SK-N-SH (cell line): ENCODE measurements around the gene SCARB2. TPM values are rescaled to one million over a fixed set of nuclear protein-coding genes. Genes with fewer than 3 reads are reported as not detected.

ENCODE experiments used
- CTCF ChIA-PET: fragments of 300-600, 350-600 bp; formaldehyde crosslinking; extraction: SDS; loops from one replicate; lab custom pipeline; 2021; lab: Yijun Ruan, JAX
- POLR2A ChIA-PET: fragments of 350-600 bp; sonication (Branson Sonifier 250); formaldehyde crosslinking; extraction: SDS; loops from one replicate; lab custom pipeline; 2020; ENCODE audit warnings: antibody characterized with exemption, inconsistent platforms; lab: Yijun Ruan, JAX
- DNase-seq: peaks from one replicate; pipeline ENCODE4 v3.0.0; 2012
- H2AFZ ChIP-seq: fragments of 200-600 bp; sonication (generic); 2 replicates; pipeline ENCODE4 v1.8.1; 2016; ENCODE audit warnings: antibody characterized with exemption, mild to moderate bottlenecking, low read depth
- H3F3A ChIP-seq: fragments of 200-600 bp; sonication (generic); replicated peaks from 2 replicates; pipeline ENCODE3; 2016; ENCODE audit warnings: antibody characterized with exemption, mild to moderate bottlenecking; ENCODE audit not compliant: insufficient read depth
- H3K27ac ChIP-seq, 2 experiments: fragments of 200-500 bp in 1 of 2; fragments of 200-600 bp in 1 of 2; sonication (Bioruptor generic) in 1 of 2; sonication (generic), shearing (Covaris generic) in 1 of 2; 2 replicates each; pipeline versions ENCODE4 v1.5.1 to v1.6.1; 2014 to 2016; ENCODE audit warnings: low read depth in 2 of 2, inconsistent platforms in 1 of 2, low read length in 1 of 2, mild to moderate bottlenecking in 1 of 2, mixed read lengths in 1 of 2
- H3K27me3 ChIP-seq: fragments of 200-600 bp; sonication (generic), shearing (Covaris generic); 2 replicates; pipeline ENCODE4 v1.6.1; 2016; ENCODE audit warnings: mixed run types; ENCODE audit not compliant: insufficient read depth
- H3K36me3 ChIP-seq, 2 experiments: fragments of 200-500 bp in 1 of 2; fragments of 200-600 bp in 1 of 2; sonication (Bioruptor generic) in 1 of 2; sonication (generic) in 1 of 2; replicated peaks in 1 of 2; 2 replicates each; pipeline versions ENCODE3 to v1.5.1; 2014 to 2016; ENCODE audit warnings: low read length in 1 of 2, mild to moderate bottlenecking in 1 of 2; ENCODE audit not compliant: insufficient read depth in 2 of 2, control insufficient read depth in 1 of 2
- H3K4me1 ChIP-seq, 2 experiments: fragments of 200-500 bp in 1 of 2; fragments of 200-600 bp in 1 of 2; sonication (Bioruptor generic) in 1 of 2; sonication (generic), shearing (Covaris generic) in 1 of 2; 2 replicates each; pipeline versions ENCODE4 v1.5.1 to v1.6.1; 2014 to 2016; ENCODE audit warnings: low read depth in 1 of 2, low read length in 1 of 2, mixed run types in 1 of 2; ENCODE audit not compliant: insufficient read depth in 2 of 2, control insufficient read depth in 1 of 2
- H3K4me2 ChIP-seq: fragments of 200-600 bp; sonication (generic), shearing (Covaris generic); 2 replicates; pipeline ENCODE4 v1.6.1; 2017; ENCODE audit warnings: mixed run types
- H3K4me3 ChIP-seq, 2 experiments: fragments of 200-500 bp in 1 of 2; fragments of 200-600 bp in 1 of 2; sonication (Bioruptor generic) in 1 of 2; sonication (generic), shearing (Covaris generic) in 1 of 2; 2 replicates each; pipeline versions ENCODE4 v1.5.1 to v1.8.1; 2014 to 2016; ENCODE audit warnings: low read depth in 2 of 2, inconsistent platforms in 1 of 2, low read length in 1 of 2, mild to moderate bottlenecking in 1 of 2, mixed read lengths in 1 of 2, moderate library complexity in 1 of 2
- H3K79me2 ChIP-seq: fragments of 200-600 bp; sonication (generic); 2 replicates; pipeline ENCODE4 v1.8.1; 2017; ENCODE audit warnings: mild to moderate bottlenecking; ENCODE audit not compliant: insufficient read depth
- H3K9ac ChIP-seq: fragments of 200-600 bp; sonication (generic); 2 replicates; pipeline ENCODE4 v1.6.1; 2017; ENCODE audit warnings: mixed run types
- H3K9me2 ChIP-seq: fragments of 200-600 bp; sonication (generic); 2 replicates; pipeline ENCODE4 v1.6.1; 2017; ENCODE audit warnings: mixed run types
- H3K9me3 ChIP-seq: fragments of 200-600 bp; sonication (generic); 2 replicates; pipeline ENCODE4 v1.6.1; 2017; ENCODE audit warnings: mixed run types, mild to moderate bottlenecking, moderate library complexity
- H4K20me1 ChIP-seq: fragments of 200-600 bp; sonication (generic); 2 replicates; pipeline ENCODE4 v1.6.1; 2017; ENCODE audit warnings: mild to moderate bottlenecking, mixed run types; ENCODE audit not compliant: insufficient read depth
- CHD2 ChIP-seq: fragments of 150-350 bp; IDR thresholded peaks from 2 replicates; pipeline ENCODE4 v1.6.1; 2018; ENCODE audit warnings: low read length; ENCODE audit not compliant: partially characterized antibody
- ELF1 ChIP-seq: IDR thresholded peaks from 2 replicates; pipeline ENCODE4 v1.4.0; 2012
- EZH2phosphoT487 ChIP-seq: fragments of 200-600 bp; sonication (generic); IDR thresholded peaks from 2 replicates; pipeline ENCODE4 v1.6.1; 2017; ENCODE audit warnings: low read depth, mixed run types, mild to moderate bottlenecking, antibody characterized with exemption, moderate library complexity, borderline replicate concordance
- FOXJ3 ChIP-seq: sonication (generic); formaldehyde crosslinking; IDR thresholded peaks from 2 replicates; pipeline ENCODE4 v1.5.1; 2020; ENCODE audit warnings: mild to moderate bottlenecking, missing genetic modification reagents
- FOXM1 ChIP-seq: IDR thresholded peaks from 2 replicates; pipeline ENCODE4 v1.4.0; 2012; ENCODE audit warnings: low read depth, mild to moderate bottlenecking
- GATA2 ChIP-seq: sonication (generic); formaldehyde crosslinking; IDR thresholded peaks from 2 replicates; pipeline ENCODE4 v1.5.0; 2020; ENCODE audit warnings: mild to moderate bottlenecking, missing genetic modification reagents
- JUND ChIP-seq: IDR thresholded peaks from 2 replicates; pipeline ENCODE4 v1.4.0; 2012
- MXI1 ChIP-seq: IDR thresholded peaks from 2 replicates; pipeline ENCODE4 v1.6.1; 2012; ENCODE audit warnings: mild to moderate bottlenecking, low read depth, low read length, improper control_type of control experiment
- RCOR1 ChIP-seq: fragments of 150-350 bp; IDR thresholded peaks from 2 replicates; pipeline ENCODE4 v1.6.1; 2017; ENCODE audit warnings: antibody characterized with exemption, low read length
- SIN3A ChIP-seq: IDR thresholded peaks from 2 replicates; pipeline ENCODE4 v1.6.1; 2012; ENCODE audit warnings: low read depth, mild to moderate bottlenecking, low read length, moderate library complexity, borderline replicate concordance
- TCF12 ChIP-seq: IDR thresholded peaks from 2 replicates; pipeline ENCODE4 v1.4.0; 2012
- YY1 ChIP-seq: IDR thresholded peaks from 2 replicates; pipeline ENCODE4 v1.4.0; 2012; ENCODE audit warnings: low read depth, mild to moderate bottlenecking
- WGBS: methylation state at CpG from one replicate; pipeline ENCODE4 v1.1.6; 2017; ENCODE audit warnings: low lambda C conversion rate; 5-methylcytosine and 5-hydroxymethylcytosine counted together
- polyA plus RNA-seq, 3 experiments: library from polyadenylated mRNA; depleted of rRNA; stranded (reverse); fragments of >200 nt; gene quantifications; 2 replicates each; pipeline ENCODE4 v1.2.3, GENCODE V29; 2012
- TF ChIP-seq, protein P1 (sequence below): fragments of 150-350 bp; IDR thresholded peaks from 2 replicates; pipeline ENCODE4 v1.6.1; 2017; ENCODE audit warnings: antibody characterized with exemption, low read length, low read depth, borderline replicate concordance
- TF ChIP-seq, protein P2 (sequence below): IDR thresholded peaks from 2 replicates; pipeline ENCODE4 v1.4.0; 2012; ENCODE audit warnings: low read depth
- TF ChIP-seq, protein P3 (sequence below): IDR thresholded peaks from 2 replicates; pipeline ENCODE4; 2012
- TF ChIP-seq, protein P4 (sequence below): fragments of 200-600 bp; sonication (generic); IDR thresholded peaks from 2 replicates; pipeline ENCODE4 v1.6.1; 2017; ENCODE audit warnings: antibody characterized with exemption, mild to moderate bottlenecking, moderate library complexity
- TF ChIP-seq, protein P5 (sequence below): fragments of 150-350 bp; IDR thresholded peaks from 2 replicates; pipeline ENCODE4 v1.6.1; 2016; ENCODE audit warnings: mild to moderate bottlenecking, low read depth, low read length

SCARB2 gene
- polyA plus RNA-seq, 1 of the 3 experiments (the other 2 are of a cell fraction), result 82.6 TPM

DNA sequence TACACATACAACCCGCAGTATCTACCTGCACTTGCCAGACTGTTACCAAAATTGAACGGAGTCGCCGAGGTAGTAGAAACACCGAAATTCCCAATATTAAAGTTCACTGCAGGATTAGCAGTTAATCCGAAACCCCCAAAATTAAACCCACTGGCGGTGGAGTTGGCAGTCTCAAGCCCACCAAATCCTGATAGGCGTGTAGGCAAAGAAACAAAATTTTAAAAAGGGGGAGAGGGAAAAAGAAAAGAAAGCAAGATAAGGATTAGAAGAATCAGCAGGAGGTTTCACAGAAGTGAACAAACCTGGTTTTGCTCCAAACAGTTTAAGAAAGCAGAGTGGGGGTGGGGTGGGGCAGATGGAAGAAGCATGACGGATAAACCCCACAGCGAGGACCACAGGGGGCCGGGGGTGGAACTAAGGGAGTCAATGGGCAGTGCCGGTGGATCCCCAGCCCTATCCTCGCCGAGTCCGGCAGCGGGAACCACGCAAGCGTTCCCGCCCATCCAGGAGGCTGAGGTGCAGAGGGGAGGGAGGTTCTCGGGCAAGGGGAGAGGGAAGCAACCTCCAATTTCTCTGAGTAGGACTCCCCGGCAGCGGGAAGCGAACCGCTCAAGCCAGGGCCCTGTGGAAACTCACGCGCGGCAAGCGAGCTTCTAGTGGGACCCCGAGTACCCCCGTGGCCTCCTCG is 66.0 kb downstream of the SCARB2 start:
- Histone ChIP-seq H3F3A (peaks cover 4% of the 10 kb centered on the region), H3K27ac (peak overlapping the region; percentile 84 to 89)
- ChIA-PET POLR2A (interaction anchor here (1.7 kb wide), 1 partner anchor 158 kb away, joined by 4 read pairs; no protein-coding TSS in a partner anchor), CTCF (interaction anchor here (0.5 to 1.5 kb wide), 3 partner anchors 80 to 845 kb away, joined by 3 read pairs; no protein-coding TSS in a partner anchor)
- no peak for TF ChIP-seq YY1
- peak; percentile 74 for TF ChIP-seq MXI1
- peak; percentile 54 for TF ChIP-seq CHD2
- TF ChIP-seq FOXM1, result no peak
- TF ChIP-seq, protein P1, sequence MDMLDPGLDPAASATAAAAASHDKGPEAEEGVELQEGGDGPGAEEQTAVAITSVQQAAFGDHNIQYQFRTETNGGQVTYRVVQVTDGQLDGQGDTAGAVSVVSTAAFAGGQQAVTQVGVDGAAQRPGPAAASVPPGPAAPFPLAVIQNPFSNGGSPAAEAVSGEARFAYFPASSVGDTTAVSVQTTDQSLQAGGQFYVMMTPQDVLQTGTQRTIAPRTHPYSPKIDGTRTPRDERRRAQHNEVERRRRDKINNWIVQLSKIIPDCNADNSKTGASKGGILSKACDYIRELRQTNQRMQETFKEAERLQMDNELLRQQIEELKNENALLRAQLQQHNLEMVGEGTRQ, result no peak
- TF ChIP-seq, protein P2, sequence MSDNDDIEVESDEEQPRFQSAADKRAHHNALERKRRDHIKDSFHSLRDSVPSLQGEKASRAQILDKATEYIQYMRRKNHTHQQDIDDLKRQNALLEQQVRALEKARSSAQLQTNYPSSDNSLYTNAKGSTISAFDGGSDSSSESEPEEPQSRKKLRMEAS, result peak; percentile 58
- TF ChIP-seq, protein P3, sequence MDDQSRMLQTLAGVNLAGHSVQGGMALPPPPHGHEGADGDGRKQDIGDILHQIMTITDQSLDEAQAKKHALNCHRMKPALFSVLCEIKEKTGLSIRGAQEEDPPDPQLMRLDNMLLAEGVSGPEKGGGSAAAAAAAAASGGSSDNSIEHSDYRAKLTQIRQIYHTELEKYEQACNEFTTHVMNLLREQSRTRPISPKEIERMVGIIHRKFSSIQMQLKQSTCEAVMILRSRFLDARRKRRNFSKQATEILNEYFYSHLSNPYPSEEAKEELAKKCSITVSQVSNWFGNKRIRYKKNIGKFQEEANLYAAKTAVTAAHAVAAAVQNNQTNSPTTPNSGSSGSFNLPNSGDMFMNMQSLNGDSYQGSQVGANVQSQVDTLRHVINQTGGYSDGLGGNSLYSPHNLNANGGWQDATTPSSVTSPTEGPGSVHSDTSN, result no peak
- no peak for TF ChIP-seq RCOR1
- TF ChIP-seq, all 33 proteins: peak for 3
- Histone ChIP-seq H3K4me2 (peak overlapping the region; percentile 95), H3K36me3 (peaks cover 19 to 26% of the 10 kb centered on the region in 2 experiments), H3K9ac (peak overlapping the region; percentile 92), H3K4me1 (peaks cover 4 to 19% of the 10 kb centered on the region in 2 experiments; a peak in 2 of 4 replicates), H3K9me2 (no peaks in the 10 kb centered on the region), H3K79me2 (peaks cover 70% of the 10 kb centered on the region), H3K9me3 (no peaks in the 10 kb centered on the region), H4K20me1 (peaks cover 19% of the 10 kb centered on the region), H3K27me3 (no peaks in the 10 kb centered on the region), H2AFZ (peak overlapping the region; percentile 97), H3K4me3 (peak overlapping the region; percentile 67 to 97)
- DNase-seq, result peak; percentile 84
- WGBS, result under 1% methylated on average over 25 of the region's 31 CpGs

DNA sequence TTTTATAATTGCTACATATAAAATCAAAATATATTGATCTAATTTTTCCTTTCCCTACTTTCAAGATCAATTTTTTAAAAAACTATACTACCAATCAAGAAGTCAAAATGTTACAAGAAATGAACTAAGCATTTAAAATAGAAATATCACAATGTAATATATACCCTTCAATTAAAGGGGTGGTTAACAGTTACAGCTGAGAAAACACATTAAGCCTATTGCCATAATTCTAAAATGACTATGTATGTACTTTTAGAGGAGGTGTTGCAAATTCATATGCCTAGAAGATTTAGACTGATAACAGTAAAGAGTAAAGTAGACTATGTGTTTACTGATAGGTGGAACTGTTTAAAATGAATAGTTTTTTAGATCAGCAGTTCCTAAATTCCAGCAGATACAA is 69.1 kb downstream of the SCARB2 start:
- POLR2A ChIA-PET, result no interaction called here
- CTCF ChIA-PET, result no interaction called here
- H3F3A ChIP-seq, result no peaks in the 10 kb centered on the region
- TF ChIP-seq, protein P4, sequence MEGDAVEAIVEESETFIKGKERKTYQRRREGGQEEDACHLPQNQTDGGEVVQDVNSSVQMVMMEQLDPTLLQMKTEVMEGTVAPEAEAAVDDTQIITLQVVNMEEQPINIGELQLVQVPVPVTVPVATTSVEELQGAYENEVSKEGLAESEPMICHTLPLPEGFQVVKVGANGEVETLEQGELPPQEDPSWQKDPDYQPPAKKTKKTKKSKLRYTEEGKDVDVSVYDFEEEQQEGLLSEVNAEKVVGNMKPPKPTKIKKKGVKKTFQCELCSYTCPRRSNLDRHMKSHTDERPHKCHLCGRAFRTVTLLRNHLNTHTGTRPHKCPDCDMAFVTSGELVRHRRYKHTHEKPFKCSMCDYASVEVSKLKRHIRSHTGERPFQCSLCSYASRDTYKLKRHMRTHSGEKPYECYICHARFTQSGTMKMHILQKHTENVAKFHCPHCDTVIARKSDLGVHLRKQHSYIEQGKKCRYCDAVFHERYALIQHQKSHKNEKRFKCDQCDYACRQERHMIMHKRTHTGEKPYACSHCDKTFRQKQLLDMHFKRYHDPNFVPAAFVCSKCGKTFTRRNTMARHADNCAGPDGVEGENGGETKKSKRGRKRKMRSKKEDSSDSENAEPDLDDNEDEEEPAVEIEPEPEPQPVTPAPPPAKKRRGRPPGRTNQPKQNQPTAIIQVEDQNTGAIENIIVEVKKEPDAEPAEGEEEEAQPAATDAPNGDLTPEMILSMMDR, result no peak
- TF ChIP-seq CHD2 (no peak), EZH2phosphoT487 (no peak), ELF1 (no peak), TCF12 (no peak), RCOR1 (no peak), SIN3A (no peak), JUND (no peak), FOXJ3 (CRISPR knock-in tag) (no peak), GATA2 (CRISPR knock-in tag) (no peak)
- TF ChIP-seq, protein P5, sequence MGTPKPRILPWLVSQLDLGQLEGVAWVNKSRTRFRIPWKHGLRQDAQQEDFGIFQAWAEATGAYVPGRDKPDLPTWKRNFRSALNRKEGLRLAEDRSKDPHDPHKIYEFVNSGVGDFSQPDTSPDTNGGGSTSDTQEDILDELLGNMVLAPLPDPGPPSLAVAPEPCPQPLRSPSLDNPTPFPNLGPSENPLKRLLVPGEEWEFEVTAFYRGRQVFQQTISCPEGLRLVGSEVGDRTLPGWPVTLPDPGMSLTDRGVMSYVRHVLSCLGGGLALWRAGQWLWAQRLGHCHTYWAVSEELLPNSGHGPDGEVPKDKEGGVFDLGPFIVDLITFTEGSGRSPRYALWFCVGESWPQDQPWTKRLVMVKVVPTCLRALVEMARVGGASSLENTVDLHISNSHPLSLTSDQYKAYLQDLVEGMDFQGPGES, result no peak
- TF ChIP-seq, protein P1, result no peak

More for the DNA sequence above, 69.1 kb downstream of the SCARB2 start:
- Histone ChIP-seq H3K9me3 (no peaks in the 10 kb centered on the region), H3K79me2 (peaks cover 97% of the 10 kb centered on the region), H3K4me3 (no peak overlapping the region), H3K4me1 (peaks cover 4 to 16% of the 10 kb centered on the region in 2 experiments; a peak in 2 of 4 replicates), H4K20me1 (peaks cover 19% of the 10 kb centered on the region), H3K27ac (no peak overlapping the region), H2AFZ (no peak overlapping the region), H3K27me3 (no peaks in the 10 kb centered on the region), H3K9me2 (no peaks in the 10 kb centered on the region), H3K9ac (no peak overlapping the region), H3K36me3 (peaks cover 42 to 43% of the 10 kb centered on the region in 2 experiments), H3K4me2 (no peak overlapping the region)
- DNase-seq, result no peak
